GM23338 (cell line): Measurements from ENCODE around the gene PNPLA5. TPM values are rescaled to one million over a fixed set of nuclear protein-coding genes. Genes with fewer than 3 reads are reported as not detected.
A peak's percentile ranks its signal among the peaks of the same experiment; 100 is the strongest.

Experiments
- ATAC-seq: fragments of 200-7000 bp; cut with Tn5 transposase; 3 replicates; pipeline ENCODE4 v1.9.1; 2020
- DNase-seq: peaks from one replicate; pipeline ENCODE4 v3.0.0-alpha.2; 2015; ENCODE audit warnings: low spot score
- H2AFZ ChIP-seq: fragments of 200-600 bp; sonication (generic); 2 replicates; pipeline ENCODE4 v1.8.0; 2016; ENCODE audit warnings: antibody characterized with exemption, mild to moderate bottlenecking, moderate library complexity
- H3F3A ChIP-seq: fragments of 200-600 bp; sonication (generic); replicated peaks from 2 replicates; pipeline ENCODE4 v1.8.0; 2017; ENCODE audit warnings: antibody characterized with exemption, mixed run types, low read depth
- H3K27ac ChIP-seq: fragments of 200-600 bp; sonication (generic); 2 replicates; pipeline ENCODE4 v1.6.1; 2016; ENCODE audit warnings: low read depth
- H3K27me3 ChIP-seq: fragments of 200-600 bp; sonication (generic); 2 replicates; pipeline ENCODE4 v1.8.0; 2016; ENCODE audit warnings: mild to moderate bottlenecking, mixed run types, moderate library complexity; ENCODE audit not compliant: insufficient read depth
- H3K36me3 ChIP-seq: fragments of 200-600 bp; sonication (generic); 2 replicates; pipeline ENCODE4 v1.8.0; 2016; ENCODE audit warnings: mild to moderate bottlenecking; ENCODE audit not compliant: insufficient read depth
- H3K4me1 ChIP-seq: fragments of 200-600 bp; sonication (generic); 2 replicates; pipeline ENCODE4 v1.8.0; 2016; ENCODE audit warnings: mild to moderate bottlenecking, moderate library complexity; ENCODE audit not compliant: insufficient read depth
- H3K4me2 ChIP-seq: fragments of 200-600 bp; sonication (generic); 2 replicates; pipeline ENCODE4 v1.7.1; 2017; ENCODE audit warnings: mixed run types
- H3K4me3 ChIP-seq: fragments of 200-600 bp; sonication (generic); 2 replicates; pipeline ENCODE4 v1.6.1; 2016; ENCODE audit warnings: mixed run types
- H3K79me2 ChIP-seq: fragments of 200-600 bp; sonication (generic); replicated peaks from 2 replicates; pipeline ENCODE4 v1.8.0; 2017; ENCODE audit warnings: mild to moderate bottlenecking; ENCODE audit not compliant: insufficient read depth
- H3K9me2 ChIP-seq: fragments of 200-600 bp; sonication (generic); 2 replicates; pipeline ENCODE4 v1.8.0; 2017; ENCODE audit not compliant: insufficient read depth
- H4K20me1 ChIP-seq: fragments of 200-600 bp; sonication (generic); replicated peaks from 2 replicates; pipeline ENCODE4 v1.8.0; 2017; ENCODE audit warnings: mild to moderate bottlenecking; ENCODE audit not compliant: insufficient read depth
- H3K27ac Mint-ChIP-seq: 2 replicates; pipeline ENCODE4 v1.8.0; 2020; ENCODE audit warnings: inconsistent platforms, mild to moderate bottlenecking, moderate library complexity, mixed read lengths
- H3K27me3 Mint-ChIP-seq: 3 replicates; pipeline ENCODE4 v1.8.0; 2022; ENCODE audit warnings: low read depth, mild to moderate bottlenecking, moderate library complexity, mixed read lengths, inconsistent platforms; ENCODE audit not compliant: insufficient read depth, poor library complexity
- H3K36me3 Mint-ChIP-seq: 3 replicates; pipeline ENCODE4 v1.8.0; 2021; ENCODE audit warnings: low read depth, mild to moderate bottlenecking, inconsistent platforms, moderate library complexity, mixed read lengths
- H3K4me1 Mint-ChIP-seq: 3 replicates; pipeline ENCODE4 v1.8.0; 2020; ENCODE audit warnings: mild to moderate bottlenecking, inconsistent platforms, mixed read lengths
- H3K4me3 Mint-ChIP-seq: 3 replicates; pipeline ENCODE4 v1.8.0; 2021; ENCODE audit warnings: moderate library complexity, mild to moderate bottlenecking, inconsistent platforms, mixed read lengths
- H3K9me3 Mint-ChIP-seq: 3 replicates; pipeline ENCODE4 v1.8.0; 2020; ENCODE audit warnings: moderate library complexity, mild to moderate bottlenecking, inconsistent platforms, mixed read lengths
- EZH2phosphoT487 ChIP-seq: fragments of 200-600 bp; sonication (generic); IDR thresholded peaks from one replicate; pipeline ENCODE4 v1.8.1; 2018; ENCODE audit warnings: antibody characterized with exemption; ENCODE audit not compliant: unreplicated experiment
- POLR2AphosphoS5 ChIP-seq: IDR thresholded peaks from 2 replicates; pipeline ENCODE4 v1.6.1; 2016; ENCODE audit warnings: antibody characterized with exemption, low read depth
- STAT1 ChIP-seq: IDR thresholded peaks from one replicate; pipeline ENCODE4 v1.6.1; 2016; ENCODE audit warnings: antibody characterized with exemption; ENCODE audit not compliant: unreplicated experiment
- polyA plus RNA-seq: library from polyadenylated mRNA; unstranded; fragments of >200 nt; fragmentation: Nextera tagmentation; extraction: Ambion mirVana; gene quantifications from 2 replicates; pipeline ENCODE4 v1.2.1, GENCODE V29; 2016
- total RNA-seq: library from RNA; depleted of rRNA; stranded (reverse); fragments of >200 nt; shearing (Covaris generic); gene quantifications from 2 replicates; pipeline ENCODE4 v1.2.3, GENCODE V29; 2014
- TF ChIP-seq, protein P1 (sequence below): fragments of 250-450 bp; sonication (Bioruptor Pico); IDR thresholded peaks from 2 replicates; pipeline ENCODE4 v1.5.0; 2020; ENCODE audit warnings: mild to moderate bottlenecking, moderate library complexity
- TF ChIP-seq, protein P2 (sequence below): IDR thresholded peaks from 2 replicates; pipeline ENCODE4 v1.6.1; 2016; ENCODE audit warnings: antibody characterized with exemption
- TF ChIP-seq, protein P3 (sequence below), 2 experiments: fragments of 200-600 bp in 1 of 2; sonication (generic) in 1 of 2; conservative IDR thresholded peaks; 2 replicates each; pipeline versions ENCODE4 v1.5.1 to v1.6.1; 2016 to 2017; ENCODE audit warnings: antibody characterized with exemption in 2 of 2, low read depth in 2 of 2, mild to moderate bottlenecking in 2 of 2, moderate library complexity in 1 of 2

Gene PNPLA5
- total and polyA plus RNA-seq, 2 experiments from 2014 or later, result 2.3 to 6.8 TPM

DNA sequence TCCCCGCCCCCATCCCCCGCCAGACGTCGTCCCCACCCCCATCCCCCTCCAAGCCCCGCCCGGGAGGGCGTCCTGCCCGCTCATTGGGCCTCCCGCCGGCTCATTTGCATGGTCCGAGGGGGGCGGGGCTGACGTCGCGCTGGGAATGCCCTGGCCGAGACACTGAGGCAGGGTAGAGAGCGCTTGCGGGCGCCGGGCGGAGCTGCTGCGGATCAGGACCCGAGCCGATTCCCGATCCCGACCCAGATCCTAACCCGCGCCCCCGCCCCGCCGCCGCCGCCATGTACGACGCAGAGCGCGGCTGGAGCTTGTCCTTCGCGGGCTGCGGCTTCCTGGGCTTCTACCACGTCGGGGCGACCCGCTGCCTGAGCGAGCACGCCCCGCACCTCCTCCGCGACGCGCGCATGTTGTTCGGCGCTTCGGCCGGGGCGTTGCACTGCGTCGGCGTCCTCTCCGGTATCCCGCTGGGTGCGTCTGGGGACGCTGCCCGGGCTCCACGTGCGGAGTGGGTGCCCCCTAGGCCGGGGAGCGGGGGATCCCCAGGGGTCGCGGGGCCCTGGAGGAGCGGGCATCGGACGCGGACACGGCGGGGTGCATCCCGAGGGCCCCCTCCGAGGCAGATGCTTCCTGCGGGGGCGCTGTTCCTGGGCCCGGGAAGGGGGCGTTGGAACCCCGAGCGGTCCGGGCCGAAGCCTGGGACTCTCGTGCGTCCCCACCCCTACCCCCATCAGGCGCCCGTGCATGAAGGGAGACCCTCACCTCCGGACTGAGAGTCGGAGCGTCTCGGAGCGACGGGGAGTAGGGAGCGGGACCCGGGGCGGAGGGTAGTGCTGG is 32.0 kb upstream of the PNPLA5 start, which contains the start of gene PNPLA3:
Gene PNPLA3, plus strand, starts transcription at position 175 of the 834 bp plus-strand sequence. Its CDS starts 107 bp downstream, at position 282.
- peaks cover 24% of the 10 kb centered on the region for H3K4me1 Mint-ChIP-seq
- Histone ChIP-seq H2AFZ (peak within 1 kb of the TSS; percentile 83), H3K36me3 (peaks cover 9% of the 10 kb centered on the region; the same call in 1 of the 2 replicates), H3K4me2 (peak within 1 kb of the TSS; percentile 90), H3K79me2 (peaks cover 28% of the 10 kb centered on the region), H3K4me1 (peaks cover 20% of the 10 kb centered on the region), H3K27me3 (no peaks in the 10 kb centered on the region), H3F3A (no peaks in the 10 kb centered on the region), H3K9me2 (no peaks in the 10 kb centered on the region), H3K27ac (peak within 1 kb of the TSS; percentile 86), H4K20me1 (no peaks in the 10 kb centered on the region; the same call in 1 of the 2 replicates), H3K4me3 (peak within 1 kb of the TSS; percentile 85)
- no peak for TF ChIP-seq STAT1
- no peak for TF ChIP-seq EZH2phosphoT487
- TF ChIP-seq, protein P1, sequence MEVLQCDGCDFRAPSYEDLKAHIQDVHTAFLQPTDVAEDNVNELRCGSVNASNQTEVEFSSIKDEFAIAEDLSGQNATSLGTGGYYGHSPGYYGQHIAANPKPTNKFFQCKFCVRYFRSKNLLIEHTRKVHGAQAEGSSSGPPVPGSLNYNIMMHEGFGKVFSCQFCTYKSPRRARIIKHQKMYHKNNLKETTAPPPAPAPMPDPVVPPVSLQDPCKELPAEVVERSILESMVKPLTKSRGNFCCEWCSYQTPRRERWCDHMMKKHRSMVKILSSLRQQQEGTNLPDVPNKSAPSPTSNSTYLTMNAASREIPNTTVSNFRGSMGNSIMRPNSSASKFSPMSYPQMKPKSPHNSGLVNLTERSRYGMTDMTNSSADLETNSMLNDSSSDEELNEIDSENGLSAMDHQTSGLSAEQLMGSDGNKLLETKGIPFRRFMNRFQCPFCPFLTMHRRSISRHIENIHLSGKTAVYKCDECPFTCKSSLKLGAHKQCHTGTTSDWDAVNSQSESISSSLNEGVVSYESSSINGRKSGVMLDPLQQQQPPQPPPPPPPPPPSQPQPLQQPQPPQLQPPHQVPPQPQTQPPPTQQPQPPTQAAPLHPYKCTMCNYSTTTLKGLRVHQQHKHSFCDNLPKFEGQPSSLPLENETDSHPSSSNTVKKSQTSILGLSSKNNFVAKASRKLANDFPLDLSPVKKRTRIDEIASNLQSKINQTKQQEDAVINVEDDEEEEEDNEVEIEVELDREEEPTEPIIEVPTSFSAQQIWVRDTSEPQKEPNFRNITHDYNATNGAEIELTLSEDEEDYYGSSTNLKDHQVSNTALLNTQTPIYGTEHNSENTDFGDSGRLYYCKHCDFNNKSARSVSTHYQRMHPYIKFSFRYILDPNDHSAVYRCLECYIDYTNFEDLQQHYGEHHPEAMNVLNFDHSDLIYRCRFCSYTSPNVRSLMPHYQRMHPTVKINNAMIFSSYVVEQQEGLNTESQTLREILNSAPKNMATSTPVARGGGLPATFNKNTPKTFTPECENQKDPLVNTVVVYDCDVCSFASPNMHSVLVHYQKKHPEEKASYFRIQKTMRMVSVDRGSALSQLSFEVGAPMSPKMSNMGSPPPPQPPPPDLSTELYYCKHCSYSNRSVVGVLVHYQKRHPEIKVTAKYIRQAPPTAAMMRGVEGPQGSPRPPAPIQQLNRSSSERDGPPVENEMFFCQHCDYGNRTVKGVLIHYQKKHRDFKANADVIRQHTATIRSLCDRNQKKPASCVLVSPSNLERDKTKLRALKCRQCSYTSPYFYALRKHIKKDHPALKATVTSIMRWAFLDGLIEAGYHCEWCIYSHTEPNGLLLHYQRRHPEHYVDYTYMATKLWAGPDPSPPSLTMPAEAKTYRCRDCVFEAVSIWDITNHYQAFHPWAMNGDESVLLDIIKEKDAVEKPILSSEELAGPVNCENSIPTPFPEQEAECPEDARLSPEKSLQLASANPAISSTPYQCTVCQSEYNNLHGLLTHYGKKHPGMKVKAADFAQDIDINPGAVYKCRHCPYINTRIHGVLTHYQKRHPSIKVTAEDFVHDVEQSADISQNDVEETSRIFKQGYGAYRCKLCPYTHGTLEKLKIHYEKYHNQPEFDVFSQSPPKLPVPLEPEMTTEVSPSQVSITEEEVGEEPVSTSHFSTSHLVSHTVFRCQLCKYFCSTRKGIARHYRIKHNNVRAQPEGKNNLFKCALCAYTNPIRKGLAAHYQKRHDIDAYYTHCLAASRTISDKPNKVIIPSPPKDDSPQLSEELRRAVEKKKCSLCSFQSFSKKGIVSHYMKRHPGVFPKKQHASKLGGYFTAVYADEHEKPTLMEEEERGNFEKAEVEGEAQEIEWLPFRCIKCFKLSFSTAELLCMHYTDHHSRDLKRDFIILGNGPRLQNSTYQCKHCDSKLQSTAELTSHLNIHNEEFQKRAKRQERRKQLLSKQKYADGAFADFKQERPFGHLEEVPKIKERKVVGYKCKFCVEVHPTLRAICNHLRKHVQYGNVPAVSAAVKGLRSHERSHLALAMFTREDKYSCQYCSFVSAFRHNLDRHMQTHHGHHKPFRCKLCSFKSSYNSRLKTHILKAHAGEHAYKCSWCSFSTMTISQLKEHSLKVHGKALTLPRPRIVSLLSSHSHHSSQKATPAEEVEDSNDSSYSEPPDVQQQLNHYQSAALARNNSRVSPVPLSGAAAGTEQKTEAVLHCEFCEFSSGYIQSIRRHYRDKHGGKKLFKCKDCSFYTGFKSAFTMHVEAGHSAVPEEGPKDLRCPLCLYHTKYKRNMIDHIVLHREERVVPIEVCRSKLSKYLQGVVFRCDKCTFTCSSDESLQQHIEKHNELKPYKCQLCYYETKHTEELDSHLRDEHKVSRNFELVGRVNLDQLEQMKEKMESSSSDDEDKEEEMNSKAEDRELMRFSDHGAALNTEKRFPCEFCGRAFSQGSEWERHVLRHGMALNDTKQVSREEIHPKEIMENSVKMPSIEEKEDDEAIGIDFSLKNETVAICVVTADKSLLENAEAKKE (CRISPR knock-in tag), result no peak
- TF ChIP-seq, protein P2, sequence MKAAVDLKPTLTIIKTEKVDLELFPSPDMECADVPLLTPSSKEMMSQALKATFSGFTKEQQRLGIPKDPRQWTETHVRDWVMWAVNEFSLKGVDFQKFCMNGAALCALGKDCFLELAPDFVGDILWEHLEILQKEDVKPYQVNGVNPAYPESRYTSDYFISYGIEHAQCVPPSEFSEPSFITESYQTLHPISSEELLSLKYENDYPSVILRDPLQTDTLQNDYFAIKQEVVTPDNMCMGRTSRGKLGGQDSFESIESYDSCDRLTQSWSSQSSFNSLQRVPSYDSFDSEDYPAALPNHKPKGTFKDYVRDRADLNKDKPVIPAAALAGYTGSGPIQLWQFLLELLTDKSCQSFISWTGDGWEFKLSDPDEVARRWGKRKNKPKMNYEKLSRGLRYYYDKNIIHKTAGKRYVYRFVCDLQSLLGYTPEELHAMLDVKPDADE, result no peak
- TF ChIP-seq, protein P3, sequence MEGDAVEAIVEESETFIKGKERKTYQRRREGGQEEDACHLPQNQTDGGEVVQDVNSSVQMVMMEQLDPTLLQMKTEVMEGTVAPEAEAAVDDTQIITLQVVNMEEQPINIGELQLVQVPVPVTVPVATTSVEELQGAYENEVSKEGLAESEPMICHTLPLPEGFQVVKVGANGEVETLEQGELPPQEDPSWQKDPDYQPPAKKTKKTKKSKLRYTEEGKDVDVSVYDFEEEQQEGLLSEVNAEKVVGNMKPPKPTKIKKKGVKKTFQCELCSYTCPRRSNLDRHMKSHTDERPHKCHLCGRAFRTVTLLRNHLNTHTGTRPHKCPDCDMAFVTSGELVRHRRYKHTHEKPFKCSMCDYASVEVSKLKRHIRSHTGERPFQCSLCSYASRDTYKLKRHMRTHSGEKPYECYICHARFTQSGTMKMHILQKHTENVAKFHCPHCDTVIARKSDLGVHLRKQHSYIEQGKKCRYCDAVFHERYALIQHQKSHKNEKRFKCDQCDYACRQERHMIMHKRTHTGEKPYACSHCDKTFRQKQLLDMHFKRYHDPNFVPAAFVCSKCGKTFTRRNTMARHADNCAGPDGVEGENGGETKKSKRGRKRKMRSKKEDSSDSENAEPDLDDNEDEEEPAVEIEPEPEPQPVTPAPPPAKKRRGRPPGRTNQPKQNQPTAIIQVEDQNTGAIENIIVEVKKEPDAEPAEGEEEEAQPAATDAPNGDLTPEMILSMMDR (conservative IDR thresholded peaks at IDR 0.05; ENCODE audit: low read depth in 2 of 2), result peak; percentile 41 to 46; a peak in 3 of 4 replicates
- peak; percentile 90 for TF ChIP-seq POLR2AphosphoS5
- peaks cover 12% of the 10 kb centered on the region for H3K27me3 Mint-ChIP-seq
- H3K27ac Mint-ChIP-seq, result peak within 1 kb of the TSS; percentile 82
- DNase-seq, result peak; percentile 98
- ATAC-seq, result peak; percentile 82
- no peaks in the 10 kb centered on the region for H3K9me3 Mint-ChIP-seq
- H3K4me3 Mint-ChIP-seq, result peak within 1 kb of the TSS; percentile 79
- peaks cover 17% of the 10 kb centered on the region for H3K36me3 Mint-ChIP-seq
